Spleen (tissue), 7 donors: ENCODE measurements around the gene MSN.

Experiments used
- CTCF ChIP-seq, 11 experiments: fragments of 200-600 bp in 7 of 11; fragments of 450-650 bp in 4 of 11; sonication (generic) in 4 of 11; IDR thresholded peaks in 8 of 11; conservative IDR thresholded peaks in 3 of 11; 1 replicate in 7 of 11; 2 replicates in 4 of 11; pipeline versions ENCODE4 v1.4.0 to v1.8.0; 2016 to 2021; ENCODE audit warnings: antibody characterized with exemption in 11 of 11, inconsistent platforms in 4 of 11, mild to moderate bottlenecking in 1 of 11
- POLR2A ChIP-seq, 3 donors: fragments of 450-650 bp; IDR thresholded peaks; one replicate each; pipeline ENCODE4 v1.5.1; 2017; ENCODE audit warnings: antibody characterized with exemption in 3 of 3, mild to moderate bottlenecking in 1 of 3
- POLR2AphosphoS5 ChIP-seq, 3 donors: sonication (generic); formaldehyde crosslinking; IDR thresholded peaks; one replicate each; pipeline ENCODE4 v1.5.1; 2017; ENCODE audit warnings: antibody characterized with exemption in 3 of 3
- donor health status: DM: no; HTN: no; CAD: no; lungs with moderate emphysema.
- donor health status: DM: no; HTN: no; CAD: no.
- donor health status: DM: no; HTN: no; CAD: no.

GRCh38 chrX:65647801-65648200, 19.7 kb upstream of the MSN start:
- TF ChIP-seq CTCF (IDR thresholded peaks at IDR 0.05 in 8 of 11, conservative IDR thresholded peaks at IDR 0.05 in 3 of 11) (no peak), POLR2A (IDR thresholded peaks at IDR 0.05) (no peak), POLR2AphosphoS5 (IDR thresholded peaks at IDR 0.05) (no peak)
